Measurements from ENCODE around the gene ASB13.

GRCh38 chr10:5688587-5688986 is 22.2 kb upstream of the ASB13 start:
- TF ChIP-seq POLR2AphosphoS5 (IDR thresholded peaks at IDR 0.05; ENCODE audit: low read depth, low read length) (no peak), CTCF (IDR thresholded peaks at IDR 0.05) (no peak)
